Fibroblast of upper back skin (primary cell): ENCODE results near the gene ITSN1.
"Not testable (repeated sequence)": the region's sequence is repeated elsewhere in the genome, so short reads cannot be mapped to it uniquely, and the experiment has no call there.

Experiments used
- DNase-seq: peaks from one replicate; pipeline ENCODE4 v3.0.0-alpha.2; 2013

Gene ITSN1

GRCh38 chr21:33867868-33868267 lies 225.6 kb downstream of the ITSN1 start:
- DNase-seq, result not testable (repeated sequence)

GRCh38 chr21:33869873-33870272 lies 227.6 kb downstream of the ITSN1 start:
- no peak for DNase-seq

GRCh38 chr21:33870768-33871167 lies 228.5 kb downstream of the ITSN1 start:
- DNase-seq, result no peak

GRCh38 chr21:33871171-33871570 lies 228.9 kb downstream of the ITSN1 start:
- DNase-seq, result no peak

- no peak for DNase-seq
Observed at GRCh38 chr21:33872881-33873515, 230.7 kb downstream of the ITSN1 start.

GRCh38 chr21:33874161-33874560 lies 231.9 kb downstream of the ITSN1 start:
- DNase-seq, result no peak

- no peak for DNase-seq
Observed at GRCh38 chr21:33875026-33875695, 232.9 kb downstream of the ITSN1 start.

GRCh38 chr21:33878824-33879223 lies 236.5 kb downstream of the ITSN1 start:
- DNase-seq, result no peak

GRCh38 chr21:33880626-33881025 lies 238.3 kb downstream of the ITSN1 start:
- no peak for DNase-seq

GRCh38 chr21:33881689-33882440 lies 239.6 kb downstream of the ITSN1 start:
- no peak for DNase-seq

- no peak for DNase-seq
Observed at GRCh38 chr21:33883118-33883517, 240.8 kb downstream of the ITSN1 start.

- DNase-seq, result peak; percentile 93
Observed at GRCh38 chr21:33884376-33885171, 242.3 kb downstream of the ITSN1 start.

- no peak for DNase-seq
Observed at GRCh38 chr21:33885172-33885514, 242.8 kb downstream of the ITSN1 start.

GRCh38 chr21:33886321-33886720 lies 244.0 kb downstream of the ITSN1 start:
- no peak for DNase-seq

GRCh38 chr21:33890187-33890586 lies 247.9 kb downstream of the ITSN1 start:
- DNase-seq, result no peak

- DNase-seq, result no peak
Observed at GRCh38 chr21:33892853-33893252, 250.6 kb downstream of the ITSN1 start.

GRCh38 chr21:33893917-33894316 lies 251.6 kb downstream of the ITSN1 start:
- no peak for DNase-seq

GRCh38 chr21:33894736-33895288 lies 252.5 kb downstream of the ITSN1 start:
- peak; percentile 89 for DNase-seq

- DNase-seq, result no peak
Observed at GRCh38 chr21:33895356-33895755, 253.1 kb downstream of the ITSN1 start.

GRCh38 chr21:33896691-33897090 lies 254.4 kb downstream of the ITSN1 start:
- no peak for DNase-seq

- DNase-seq, result no peak
Observed at GRCh38 chr21:33897098-33897497, 254.8 kb downstream of the ITSN1 start.

- DNase-seq, result no peak
Observed at GRCh38 chr21:33897739-33898138, 255.4 kb downstream of the ITSN1 start.

- DNase-seq, result peak; percentile 80
Observed at GRCh38 chr21:33898586-33898985, 256.3 kb downstream of the ITSN1 start.
